ENCODE data around the gene CHST1.

The CHST1 gene

DNA sequence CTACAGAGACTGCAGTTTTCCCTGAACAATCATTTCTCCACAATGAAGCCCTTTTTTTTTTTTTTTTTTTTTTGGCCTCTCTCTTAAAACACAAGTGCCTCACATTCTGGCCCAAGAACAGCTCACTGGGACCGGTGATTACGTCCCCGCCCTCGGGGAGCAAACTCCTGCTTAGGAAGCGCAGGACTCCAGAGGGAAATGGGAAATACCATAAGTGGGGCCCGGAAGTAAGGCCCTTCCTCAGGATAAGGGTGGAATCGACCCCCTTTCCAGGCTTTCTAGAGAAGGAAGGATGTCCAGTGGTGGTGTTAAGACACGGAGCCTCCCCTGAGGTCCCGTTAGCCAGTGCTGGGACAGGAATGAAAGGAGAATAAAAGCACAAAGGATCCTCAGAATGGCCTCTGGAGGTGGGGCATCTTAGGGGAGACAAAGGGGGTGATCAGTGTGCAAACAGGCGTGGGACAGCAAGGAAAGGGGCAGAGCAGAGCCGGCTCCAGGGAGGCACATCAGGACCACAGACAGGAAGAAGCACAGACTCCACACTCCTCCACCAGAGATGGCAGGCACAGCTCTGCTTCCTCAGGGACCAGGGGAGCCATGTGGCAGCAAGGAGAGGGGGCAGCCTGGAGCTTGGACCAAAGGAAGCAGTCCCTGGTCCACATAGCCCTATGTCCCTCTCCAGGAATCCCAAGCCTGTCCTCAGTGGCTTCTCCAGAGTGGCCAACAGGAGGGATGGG is 61.3 kb downstream of the CHST1 start:
- DNase-seq = no peak

DNA sequence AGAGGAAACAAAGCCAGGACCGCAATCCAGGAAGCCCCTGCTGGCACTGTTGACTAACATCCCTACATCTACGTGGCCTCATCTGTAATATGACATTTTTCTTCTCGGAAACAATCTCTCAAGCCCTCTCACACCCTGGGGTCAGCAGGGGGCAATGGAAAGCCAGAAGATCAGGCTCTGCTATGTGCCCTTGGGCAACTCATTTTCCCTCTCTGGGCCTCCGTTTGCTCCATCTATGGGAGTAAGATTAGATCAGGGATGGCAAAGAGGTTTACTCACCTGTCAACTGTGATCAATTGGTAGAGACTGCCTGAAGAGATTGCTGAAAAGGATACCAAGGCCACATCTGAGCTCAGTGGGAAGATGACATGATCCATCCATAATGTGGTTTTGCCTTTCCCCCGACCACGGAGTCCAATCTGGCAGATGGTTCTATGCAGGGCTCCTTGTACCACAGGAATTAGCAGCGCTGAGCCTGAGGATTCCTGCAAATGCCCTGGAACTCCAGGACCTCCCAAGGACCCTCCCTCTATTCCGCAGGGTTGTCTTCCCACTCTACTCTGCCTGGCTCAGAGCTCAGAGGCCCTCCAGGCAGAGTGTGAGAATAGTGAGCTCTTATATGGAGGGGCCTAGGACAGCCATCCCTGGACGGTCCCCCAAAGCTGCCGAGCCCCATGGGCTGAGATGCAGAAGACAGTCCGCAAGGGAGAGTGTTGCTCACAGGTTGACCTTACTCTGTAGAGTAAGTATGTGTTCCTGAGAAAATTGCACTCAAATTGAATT is 66.1 kb downstream of the CHST1 start:
- no peak for DNase-seq
